HCT116 (cell line): ENCODE data around the gene CLSTN3. TPM values are rescaled to one million over a fixed set of nuclear protein-coding genes. Genes with fewer than 3 reads are reported as not detected.

Experiments
- ATAC-seq: fragments of 200-7000 bp; cut with Tn5 transposase; 2 replicates; pipeline ENCODE4 v1.9.1; 2020; ENCODE audit warnings: mild to moderate bottlenecking, moderate library complexity
- BruUV-seq: library from RNA; stranded (reverse); fragments of 400-500 nt; replicated peaks from 2 replicates; lab custom pipeline; 2021; lab: Mats Ljungman, UMichigan
- CTCF ChIA-PET: fragments of 300-600 bp; sonication (Branson Sonifier 250); formaldehyde crosslinking; loops from one replicate; lab custom pipeline; 2021; ENCODE audit warnings: antibody characterized with exemption; lab: Charles Lee
- POLR2A ChIA-PET: fragments of 300-600, 350-600 bp; sonication (Branson Sonifier 250); formaldehyde crosslinking; loops from one replicate; lab custom pipeline; 2021; ENCODE audit warnings: antibody characterized with exemption; lab: Charles Lee
- RAD21 ChIA-PET, 2 experiments: fragments of 300-600 bp; sonication (Branson Sonifier 250); formaldehyde crosslinking; loops; one replicate each; lab custom pipeline; 2023; ENCODE audit warnings: low total read pairs in 2 of 2; ENCODE audit not compliant: uncharacterized antibody in 2 of 2, unreplicated experiment in 2 of 2, low non-redundant PET in 1 of 2; lab: Charles Lee
- DNase-seq: peaks from one replicate; pipeline ENCODE4 v3.0.0-alpha.2; 2010; ENCODE audit warnings: low read depth, low spot score
- H2AFZ ChIP-seq: fragments of 200-600 bp; shearing (Covaris generic), sonication (generic); 2 replicates; pipeline ENCODE4 v1.6.1; 2017; ENCODE audit warnings: low read depth, mixed run types, mixed read lengths, antibody characterized with exemption, low read length; ENCODE audit not compliant: poor library complexity, severe bottlenecking
- H3K27ac ChIP-seq: 2 replicates; pipeline ENCODE4 v1.5.1; 2012; ENCODE audit warnings: low read depth, low read length
- H3K27me3 ChIP-seq: fragments of 200-600 bp; sonication (generic); 2 replicates; pipeline ENCODE4 v1.6.1; 2016; ENCODE audit warnings: mixed run types, low read length, mixed read lengths; ENCODE audit not compliant: insufficient read depth
- H3K36me3 ChIP-seq, 2 experiments: fragments of 200-500 bp in 1 of 2; fragments of 200-600 bp in 1 of 2; sonication (Bioruptor generic) in 1 of 2; sonication (generic) in 1 of 2; 2 replicates each; pipeline versions ENCODE4 v1.5.1 to v1.6.1; 2014 to 2016; ENCODE audit warnings: low read length in 2 of 2, inconsistent platforms in 1 of 2, mixed read lengths in 1 of 2, mixed run types in 1 of 2; ENCODE audit not compliant: insufficient read depth in 2 of 2, control insufficient read depth in 1 of 2
- H3K4me1 ChIP-seq, 2 experiments: fragments of 200-600 bp in 1 of 2; sonication (generic) in 1 of 2; 2 replicates each; pipeline versions ENCODE4 v1.5.1 to v1.6.1; 2012 to 2017; ENCODE audit warnings: low read length in 2 of 2, inconsistent platforms in 1 of 2, mild to moderate bottlenecking in 1 of 2, mixed read lengths in 1 of 2, mixed run types in 1 of 2, moderate library complexity in 1 of 2; ENCODE audit not compliant: insufficient read depth in 2 of 2, control insufficient read depth in 1 of 2
- H3K4me2 ChIP-seq: fragments of 200-600 bp; sonication (generic); 2 replicates; pipeline ENCODE4 v1.6.1; 2017; ENCODE audit warnings: mixed run types, low read length, mixed read lengths
- H3K4me3 ChIP-seq, 2 experiments: fragments of 200-600 bp in 1 of 2; sonication (generic) in 1 of 2; replicated peaks in 1 of 2; 2 replicates each; pipeline ENCODE4 v1.5.1; 2011 to 2016; ENCODE audit warnings: low read length in 2 of 2, control low read depth in 1 of 2, low read depth in 1 of 2, mild to moderate bottlenecking in 1 of 2, mixed read lengths in 1 of 2, mixed run types in 1 of 2
- H3K79me2 ChIP-seq: fragments of 200-600 bp; sonication (generic); 2 replicates; pipeline ENCODE4 v1.6.1; 2017; ENCODE audit warnings: mild to moderate bottlenecking, mixed run types, low read length, moderate library complexity, mixed read lengths; ENCODE audit not compliant: insufficient read depth
- H3K9ac ChIP-seq: fragments of 200-600 bp; sonication (generic); 2 replicates; pipeline ENCODE4 v1.6.1; 2016; ENCODE audit warnings: low read length, mixed read lengths
- H3K9me2 ChIP-seq: fragments of 200-600 bp; sonication (generic), shearing (Covaris generic); 2 replicates; pipeline ENCODE4 v1.6.1; 2017; ENCODE audit warnings: mixed run types, mild to moderate bottlenecking, moderate library complexity; ENCODE audit not compliant: insufficient read depth
- H3K9me3 ChIP-seq, 2 experiments: fragments of 200-500 bp in 1 of 2; fragments of 200-600 bp in 1 of 2; sonication (Bioruptor generic) in 1 of 2; sonication (generic) in 1 of 2; 2 replicates each; pipeline ENCODE4 v1.6.1; 2014 to 2017; ENCODE audit warnings: low read length in 2 of 2, mixed read lengths in 2 of 2, inconsistent platforms in 1 of 2, low read depth in 1 of 2, mild to moderate bottlenecking in 1 of 2, mixed run types in 1 of 2, moderate library complexity in 1 of 2; ENCODE audit not compliant: control insufficient read depth in 1 of 2, insufficient read depth in 1 of 2
- H4K20me1 ChIP-seq: fragments of 200-600 bp; sonication (generic), shearing (Covaris generic); 2 replicates; pipeline ENCODE4 v1.6.1; 2017; ENCODE audit warnings: mixed run types, mild to moderate bottlenecking, moderate library complexity; ENCODE audit not compliant: insufficient read depth
- CBX3 ChIP-seq: IDR thresholded peaks from 2 replicates; pipeline ENCODE4 v1.6.1; 2012; ENCODE audit warnings: low read depth
- EGR1 ChIP-seq: IDR thresholded peaks from 2 replicates; pipeline ENCODE4 v1.6.1; 2012; ENCODE audit warnings: low read depth
- EZH2 ChIP-seq: fragments of 200-600 bp; sonication (generic); IDR thresholded peaks from 2 replicates; pipeline ENCODE4 v1.6.1; 2017; ENCODE audit warnings: antibody characterized with exemption, mixed run types
- EZH2phosphoT487 ChIP-seq: fragments of 200-600 bp; IDR thresholded peaks from 2 replicates; pipeline ENCODE4 v1.6.1; 2018; ENCODE audit warnings: antibody characterized with exemption, borderline replicate concordance
- FOSL1 ChIP-seq: IDR thresholded peaks from 2 replicates; pipeline ENCODE4 v1.6.1; 2012; ENCODE audit warnings: low read depth
- JUND ChIP-seq: IDR thresholded peaks from 2 replicates; pipeline ENCODE4 v1.6.1; 2012
- POLR2AphosphoS5 ChIP-seq: IDR thresholded peaks from 2 replicates; pipeline ENCODE4 v1.6.1; 2011; ENCODE audit warnings: mild to moderate bottlenecking, low read depth, low read length, moderate library complexity
- RAD21 ChIP-seq: IDR thresholded peaks from 2 replicates; pipeline ENCODE4 v1.6.1; 2012; ENCODE audit warnings: low read depth, mild to moderate bottlenecking
- SIN3A ChIP-seq: IDR thresholded peaks from 2 replicates; pipeline ENCODE4 v1.6.1; 2012; ENCODE audit warnings: low read depth
- SP1 ChIP-seq: IDR thresholded peaks from 2 replicates; pipeline ENCODE4 v1.6.1; 2012; ENCODE audit warnings: low read depth
- SRF ChIP-seq: IDR thresholded peaks from 2 replicates; pipeline ENCODE4 v1.6.1; 2012; ENCODE audit warnings: low read depth
- TCF7L2 ChIP-seq: IDR thresholded peaks from 2 replicates; pipeline ENCODE4 v1.7.0; 2011; ENCODE audit warnings: borderline replicate concordance, inconsistent platforms; ENCODE audit not compliant: insufficient read depth, insufficient read length; ENCODE audit errors: extremely low read depth
- YY1 ChIP-seq: IDR thresholded peaks from 2 replicates; pipeline ENCODE4 v1.6.1; 2011; ENCODE audit warnings: low read length, low read depth, moderate library complexity, mild to moderate bottlenecking; ENCODE audit not compliant: insufficient replicate concordance; ENCODE audit errors: extremely low read depth
- ZFX ChIP-seq: fragments of 450-650 bp; IDR thresholded peaks from 2 replicates; pipeline ENCODE4 v1.6.1; 2017
- ZNF274 ChIP-seq: fragments of 200-500 bp; sonication (Bioruptor generic); IDR thresholded peaks from 2 replicates; pipeline ENCODE4 v1.6.1; 2014; ENCODE audit warnings: mild to moderate bottlenecking, low read depth, low read length, inconsistent platforms
- intact Hi-C: fragments of 100-400 bp; cut with micrococcal nuclease; formaldehyde crosslinking; loops from 2 replicates; pipeline ENCODE4 v1.10.0; 2022
- total RNA-seq: library from RNA; stranded (reverse); gene quantifications from one replicate; pipeline ENCODE4 v1.2.1, GENCODE V29; 2021; ENCODE audit not compliant: unreplicated experiment
- TF ChIP-seq, protein P1 (sequence below): IDR thresholded peaks from 2 replicates; pipeline ENCODE4 v1.6.1; 2012
- TF ChIP-seq, protein P2 (sequence below): IDR thresholded peaks from 2 replicates; pipeline ENCODE4 v1.6.1; 2012; ENCODE audit warnings: low read depth
- TF ChIP-seq, protein P3 (sequence below), 3 experiments: fragments of 200-600 bp in 1 of 3; sonication (generic) in 1 of 3; IDR thresholded peaks in 2 of 3; conservative IDR thresholded peaks in 1 of 3; 2 replicates each; pipeline ENCODE4 v1.5.1; 2012 to 2017; ENCODE audit warnings: low read depth in 2 of 3, low read length in 2 of 3, antibody characterized with exemption in 1 of 3, borderline replicate concordance in 1 of 3, control low read depth in 1 of 3, mild to moderate bottlenecking in 1 of 3, mixed read lengths in 1 of 3, mixed run types in 1 of 3, moderate library complexity in 1 of 3; ENCODE audit not compliant: insufficient read depth in 1 of 3
- TF ChIP-seq, protein P4 (sequence below): IDR thresholded peaks from 2 replicates; pipeline ENCODE4 v1.6.1; 2011; ENCODE audit warnings: mild to moderate bottlenecking, low read length, moderate library complexity; ENCODE audit not compliant: insufficient replicate concordance; ENCODE audit errors: extremely low read depth
- TF ChIP-seq, protein P5 (sequence below): IDR thresholded peaks from 2 replicates; pipeline ENCODE4 v1.6.1; 2012

CLSTN3 gene
- total RNA-seq, 1 experiment from 2014 or later = 23.0 TPM

DNA sequence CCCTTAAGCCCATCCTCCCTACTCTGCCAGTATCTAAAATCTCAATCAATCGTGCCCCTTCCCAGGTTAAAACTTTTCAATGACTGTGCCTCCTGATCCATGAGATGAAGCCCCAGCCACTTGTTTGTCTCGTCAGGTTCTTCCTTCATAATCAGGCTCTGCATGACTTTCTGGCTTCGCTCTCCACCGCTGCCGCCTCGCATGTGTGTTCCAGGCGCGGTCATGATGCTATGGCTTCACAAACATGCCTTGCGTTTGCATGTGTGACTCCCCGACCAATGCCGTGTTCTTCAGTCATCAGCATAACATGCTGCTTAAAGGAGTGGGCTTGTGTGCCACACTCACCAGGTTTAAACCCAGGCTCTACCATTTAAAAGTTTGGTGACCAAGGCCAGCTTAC, 16.2 kb upstream of the CLSTN3 start:
- no peak overlapping the region for H3K9ac ChIP-seq
- H3K9me2 ChIP-seq = no peaks in the 10 kb centered on the region
- BruUV-seq = no TSS peak
- ChIA-PET RAD21 (no interaction called here), CTCF (interaction anchor here (1.2 to 1.5 kb wide), 2 partner anchors 109 to 168 kb away, joined by 3 to 12 read pairs; no protein-coding TSS in a partner anchor), POLR2A (interaction anchor here (3.6 kb wide), 1 partner anchor 169 kb away, joined by 29 read pairs; the partner anchor contains the start of genes C12orf57 and RNU7-1)
- H2AFZ ChIP-seq = no peak overlapping the region
- no peak overlapping the region for H3K27ac ChIP-seq
- ATAC-seq (no peak), DNase-seq (no peak)
- H4K20me1 ChIP-seq = no peaks in the 10 kb centered on the region
- peaks cover 0 to 4% of the 10 kb centered on the region in 2 experiments; a peak in 1 of 4 replicates for H3K36me3 ChIP-seq
- no peaks in the 10 kb centered on the region for H3K27me3 ChIP-seq
- H3K4me2 ChIP-seq = no peak overlapping the region
- H3K79me2 ChIP-seq = no peaks in the 10 kb centered on the region
- intact Hi-C loops = no loop called here
- no peaks in the 10 kb centered on the region for H3K9me3 ChIP-seq
- H3K4me3 ChIP-seq = no peak overlapping the region
- peaks cover 4 to 6% of the 10 kb centered on the region in 2 experiments; a peak in 2 of 4 replicates for H3K4me1 ChIP-seq
- TF ChIP-seq YY1 (no peak), SRF (no peak), ZNF274 (no peak), JUND (no peak), POLR2AphosphoS5 (no peak), CBX3 (no peak), EZH2phosphoT487 (no peak), ZFX (no peak), SIN3A (no peak), EZH2 (no peak), EGR1 (no peak), SP1 (no peak), TCF7L2 (no peak), RAD21 (no peak), FOSL1 (no peak)
- TF ChIP-seq, protein P1, sequence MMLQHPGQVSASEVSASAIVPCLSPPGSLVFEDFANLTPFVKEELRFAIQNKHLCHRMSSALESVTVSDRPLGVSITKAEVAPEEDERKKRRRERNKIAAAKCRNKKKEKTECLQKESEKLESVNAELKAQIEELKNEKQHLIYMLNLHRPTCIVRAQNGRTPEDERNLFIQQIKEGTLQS = no peak
- TF ChIP-seq, protein P2, sequence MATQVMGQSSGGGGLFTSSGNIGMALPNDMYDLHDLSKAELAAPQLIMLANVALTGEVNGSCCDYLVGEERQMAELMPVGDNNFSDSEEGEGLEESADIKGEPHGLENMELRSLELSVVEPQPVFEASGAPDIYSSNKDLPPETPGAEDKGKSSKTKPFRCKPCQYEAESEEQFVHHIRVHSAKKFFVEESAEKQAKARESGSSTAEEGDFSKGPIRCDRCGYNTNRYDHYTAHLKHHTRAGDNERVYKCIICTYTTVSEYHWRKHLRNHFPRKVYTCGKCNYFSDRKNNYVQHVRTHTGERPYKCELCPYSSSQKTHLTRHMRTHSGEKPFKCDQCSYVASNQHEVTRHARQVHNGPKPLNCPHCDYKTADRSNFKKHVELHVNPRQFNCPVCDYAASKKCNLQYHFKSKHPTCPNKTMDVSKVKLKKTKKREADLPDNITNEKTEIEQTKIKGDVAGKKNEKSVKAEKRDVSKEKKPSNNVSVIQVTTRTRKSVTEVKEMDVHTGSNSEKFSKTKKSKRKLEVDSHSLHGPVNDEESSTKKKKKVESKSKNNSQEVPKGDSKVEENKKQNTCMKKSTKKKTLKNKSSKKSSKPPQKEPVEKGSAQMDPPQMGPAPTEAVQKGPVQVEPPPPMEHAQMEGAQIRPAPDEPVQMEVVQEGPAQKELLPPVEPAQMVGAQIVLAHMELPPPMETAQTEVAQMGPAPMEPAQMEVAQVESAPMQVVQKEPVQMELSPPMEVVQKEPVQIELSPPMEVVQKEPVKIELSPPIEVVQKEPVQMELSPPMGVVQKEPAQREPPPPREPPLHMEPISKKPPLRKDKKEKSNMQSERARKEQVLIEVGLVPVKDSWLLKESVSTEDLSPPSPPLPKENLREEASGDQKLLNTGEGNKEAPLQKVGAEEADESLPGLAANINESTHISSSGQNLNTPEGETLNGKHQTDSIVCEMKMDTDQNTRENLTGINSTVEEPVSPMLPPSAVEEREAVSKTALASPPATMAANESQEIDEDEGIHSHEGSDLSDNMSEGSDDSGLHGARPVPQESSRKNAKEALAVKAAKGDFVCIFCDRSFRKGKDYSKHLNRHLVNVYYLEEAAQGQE = no peak
- TF ChIP-seq, protein P3, sequence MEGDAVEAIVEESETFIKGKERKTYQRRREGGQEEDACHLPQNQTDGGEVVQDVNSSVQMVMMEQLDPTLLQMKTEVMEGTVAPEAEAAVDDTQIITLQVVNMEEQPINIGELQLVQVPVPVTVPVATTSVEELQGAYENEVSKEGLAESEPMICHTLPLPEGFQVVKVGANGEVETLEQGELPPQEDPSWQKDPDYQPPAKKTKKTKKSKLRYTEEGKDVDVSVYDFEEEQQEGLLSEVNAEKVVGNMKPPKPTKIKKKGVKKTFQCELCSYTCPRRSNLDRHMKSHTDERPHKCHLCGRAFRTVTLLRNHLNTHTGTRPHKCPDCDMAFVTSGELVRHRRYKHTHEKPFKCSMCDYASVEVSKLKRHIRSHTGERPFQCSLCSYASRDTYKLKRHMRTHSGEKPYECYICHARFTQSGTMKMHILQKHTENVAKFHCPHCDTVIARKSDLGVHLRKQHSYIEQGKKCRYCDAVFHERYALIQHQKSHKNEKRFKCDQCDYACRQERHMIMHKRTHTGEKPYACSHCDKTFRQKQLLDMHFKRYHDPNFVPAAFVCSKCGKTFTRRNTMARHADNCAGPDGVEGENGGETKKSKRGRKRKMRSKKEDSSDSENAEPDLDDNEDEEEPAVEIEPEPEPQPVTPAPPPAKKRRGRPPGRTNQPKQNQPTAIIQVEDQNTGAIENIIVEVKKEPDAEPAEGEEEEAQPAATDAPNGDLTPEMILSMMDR (IDR thresholded peaks at IDR 0.05 in 2 of 3, conservative IDR thresholded peaks at IDR 0.05 in 1 of 3; ENCODE audit: borderline replicate concordance in 1 of 3, insufficient read depth in 1 of 3, low read depth in 2 of 3, low read length in 2 of 3) = no peak
- TF ChIP-seq, protein P4, sequence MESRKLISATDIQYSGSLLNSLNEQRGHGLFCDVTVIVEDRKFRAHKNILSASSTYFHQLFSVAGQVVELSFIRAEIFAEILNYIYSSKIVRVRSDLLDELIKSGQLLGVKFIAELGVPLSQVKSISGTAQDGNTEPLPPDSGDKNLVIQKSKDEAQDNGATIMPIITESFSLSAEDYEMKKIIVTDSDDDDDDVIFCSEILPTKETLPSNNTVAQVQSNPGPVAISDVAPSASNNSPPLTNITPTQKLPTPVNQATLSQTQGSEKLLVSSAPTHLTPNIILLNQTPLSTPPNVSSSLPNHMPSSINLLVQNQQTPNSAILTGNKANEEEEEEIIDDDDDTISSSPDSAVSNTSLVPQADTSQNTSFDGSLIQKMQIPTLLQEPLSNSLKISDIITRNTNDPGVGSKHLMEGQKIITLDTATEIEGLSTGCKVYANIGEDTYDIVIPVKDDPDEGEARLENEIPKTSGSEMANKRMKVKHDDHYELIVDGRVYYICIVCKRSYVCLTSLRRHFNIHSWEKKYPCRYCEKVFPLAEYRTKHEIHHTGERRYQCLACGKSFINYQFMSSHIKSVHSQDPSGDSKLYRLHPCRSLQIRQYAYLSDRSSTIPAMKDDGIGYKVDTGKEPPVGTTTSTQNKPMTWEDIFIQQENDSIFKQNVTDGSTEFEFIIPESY = no peak
- TF ChIP-seq, protein P5, sequence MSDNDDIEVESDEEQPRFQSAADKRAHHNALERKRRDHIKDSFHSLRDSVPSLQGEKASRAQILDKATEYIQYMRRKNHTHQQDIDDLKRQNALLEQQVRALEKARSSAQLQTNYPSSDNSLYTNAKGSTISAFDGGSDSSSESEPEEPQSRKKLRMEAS = no peak
